K562 (cell line): ENCODE results near the gene C16orf78. TPM values are rescaled to one million over a fixed set of nuclear protein-coding genes. Genes with fewer than 3 reads are reported as not detected.

Source experiments
- ATAC-seq: fragments of 200-7000 bp; cut with Tn5 transposase; 3 replicates; pipeline ENCODE4 v1.9.1; 2020; ENCODE audit warnings: moderate library complexity
- BruUV-seq: library from RNA; stranded (reverse); fragments of 400-500 nt; replicated peaks from 2 replicates; lab custom pipeline; 2021; lab: Mats Ljungman, UMichigan
- CTCF ChIA-PET: fragments of 300-600 bp; formaldehyde crosslinking; extraction: SDS; loops from one replicate; lab custom pipeline; 2021; ENCODE audit warnings: low intra/inter-chr PET ratio; lab: Yijun Ruan, JAX
- POLR2A ChIA-PET: fragments of 300-600, 350-650 bp; sonication (Branson Sonifier 250); formaldehyde crosslinking; extraction: SDS; loops from one replicate; lab custom pipeline; 2021; ENCODE audit warnings: antibody characterized with exemption, inconsistent platforms; lab: Yijun Ruan, JAX
- DNase-seq, 4 experiments: peaks; one replicate each; pipeline versions ENCODE4 v3.0.0 to v3.0.0-alpha.2; 2011 to 2018; ENCODE audit warnings: low spot score in 3 of 4, mixed read lengths in 3 of 4; ENCODE audit errors: extremely low read depth in 1 of 4
- FAIRE-seq: peaks from 2 replicates; lab custom pipeline; 2011; peaks lifted over from hg19 to GRCh38; lab: Jason Lieb, UNC
- H2AFZ ChIP-seq: 2 replicates; pipeline ENCODE4 v1.6.0; 2011; ENCODE audit warnings: low read depth, low read length, control low read depth, inconsistent platforms
- H3K27ac ChIP-seq: fragments of 200-600 bp; 3 replicates; pipeline ENCODE4 v1.8.0; 2011; ENCODE audit warnings: low read depth, mild to moderate bottlenecking, control low read depth, inconsistent platforms, low read length, moderate library complexity, mixed read lengths; ENCODE audit errors: extremely low read depth
- H3K27me3 ChIP-seq, 2 experiments: fragments of 300-600 bp in 1 of 2; 2 replicates in 1 of 2; 3 replicates in 1 of 2; pipeline versions ENCODE4 v1.6.0 to v1.8.0; 2011; ENCODE audit warnings: inconsistent platforms in 2 of 2, low read length in 2 of 2, mild to moderate bottlenecking in 1 of 2, mixed read lengths in 1 of 2, moderate library complexity in 1 of 2; ENCODE audit not compliant: control insufficient read depth in 2 of 2, insufficient read depth in 2 of 2
- H3K36me3 ChIP-seq: fragments of 300-600 bp; 3 replicates; pipeline ENCODE4 v1.8.0; 2011; ENCODE audit warnings: mild to moderate bottlenecking, low read length, inconsistent platforms; ENCODE audit not compliant: control insufficient read depth, insufficient read depth
- H3K4me1 ChIP-seq, 2 experiments: fragments of 200-600 bp in 1 of 2; replicated peaks in 1 of 2; 2 replicates in 1 of 2; 3 replicates in 1 of 2; pipeline versions ENCODE4 v1.5.1 to v1.8.0; 2011; ENCODE audit warnings: inconsistent platforms in 2 of 2, low read length in 2 of 2, mild to moderate bottlenecking in 1 of 2, mixed read lengths in 1 of 2, moderate library complexity in 1 of 2; ENCODE audit not compliant: control insufficient read depth in 2 of 2, insufficient read depth in 2 of 2
- H3K4me2 ChIP-seq: 2 replicates; pipeline ENCODE4 v1.6.1; 2011; ENCODE audit warnings: low read length, control low read depth, inconsistent platforms, mixed read lengths; ENCODE audit not compliant: insufficient read depth
- H3K4me3 ChIP-seq: fragments of 200-600 bp; sonication (generic), shearing (Covaris generic); 2 replicates; pipeline ENCODE4 v1.5.1; 2016; ENCODE audit warnings: control low read depth, inconsistent platforms
- H3K79me2 ChIP-seq: fragments of 200-600 bp; 3 replicates; pipeline ENCODE4 v1.8.0; 2011; ENCODE audit warnings: low read length, inconsistent platforms; ENCODE audit not compliant: control insufficient read depth, insufficient read depth
- H3K9ac ChIP-seq, 2 experiments: 2 replicates each; pipeline versions ENCODE4 v1.6.0 to v1.6.1; 2011; ENCODE audit warnings: low read depth in 2 of 2, low read length in 2 of 2, control low read depth in 1 of 2, inconsistent platforms in 1 of 2, mild to moderate bottlenecking in 1 of 2, mixed read lengths in 1 of 2; ENCODE audit not compliant: insufficient read depth in 1 of 2
- H3K9me1 ChIP-seq: one replicate; pipeline ENCODE4 v1.6.0; 2011; ENCODE audit warnings: inconsistent platforms, mild to moderate bottlenecking, low read length, moderate library complexity; ENCODE audit not compliant: control insufficient read depth, insufficient read depth
- H3K9me3 ChIP-seq: replicated peaks from 2 replicates; pipeline ENCODE4 v1.5.1; 2011; ENCODE audit warnings: low read depth, low read length, inconsistent platforms; ENCODE audit not compliant: control insufficient read depth, insufficient read depth
- H4K20me1 ChIP-seq: replicated peaks from 2 replicates; pipeline ENCODE4 v1.6.1; 2011; ENCODE audit warnings: low read length, inconsistent platforms, mixed read lengths; ENCODE audit not compliant: control insufficient read depth, insufficient read depth
- TAF15 ChIP-seq: fragments of 200-400 bp; formaldehyde crosslinking; IDR thresholded peaks from 2 replicates; pipeline ENCODE4 v1.6.1; 2017; ENCODE audit warnings: mild to moderate bottlenecking, low read depth, low read length, moderate library complexity
- ZNF75A ChIP-seq: fragments of 450-650 bp; formaldehyde crosslinking; IDR thresholded peaks from 2 replicates; pipeline ENCODE4 v1.4.0; 2020; ENCODE audit warnings: mild to moderate bottlenecking
- WGBS: fragments of 100-300 bp; shearing (Covaris generic); methylation state at CpG from one replicate; pipeline ENCODE4 v1.1.6; 2016; ENCODE audit warnings: low coverage, mixed read lengths; ENCODE audit not compliant: insufficient coverage; ENCODE audit errors: missing lambda C conversion rate; 5-methylcytosine and 5-hydroxymethylcytosine counted together
- in situ Hi-C: fragments of 300-500 bp; cut with MboI; formaldehyde crosslinking; loops from 4 replicates; pipeline ENCODE4 v1.15.0; 2018; ENCODE audit warnings: inconsistent platforms, mixed read lengths
- intact Hi-C: fragments of 100-400 bp; cut with micrococcal nuclease; formaldehyde crosslinking; loops from 2 replicates; pipeline ENCODE4 v1.14.2; 2022
- polyA plus RNA-seq, 8 experiments: library from polyadenylated mRNA; depleted of rRNA in 4 of 8; stranded (reverse) in 5 of 8; unstranded in 3 of 8; fragments of >200 nt; fragmentation: Nextera tagmentation in 2 of 8; fragmentation: Illumina TruSeq in 1 of 8; extraction: Ambion mirVana in 2 of 8; extraction: Trizol in 1 of 8; gene quantifications; 2 replicates each; pipeline versions ENCODE4 v1.2.1 to v1.2.3, GENCODE V29; 2011 to 2014; ENCODE audit warnings: inconsistent platforms in 1 of 8, missing spikeins in 1 of 8
- total RNA-seq, 7 experiments: library from RNA; depleted of rRNA in 6 of 7; stranded (reverse); fragments of >200 nt in 6 of 7; fragmentation: Illumina TruSeq in 2 of 7; extraction: Trizol in 2 of 7; gene quantifications; 2 replicates each; pipeline versions ENCODE4 v1.2.1 to v1.2.3, GENCODE V29; 2011 to 2021; ENCODE audit warnings: low replicate concordance in 1 of 7
- TF ChIP-seq, protein P1 (sequence below): fragments of 250-450 bp; sonication (Bioruptor Pico); IDR thresholded peaks from 2 replicates; pipeline ENCODE4 v1.5.0; 2021
- TF ChIP-seq, protein P2 (sequence below), 3 experiments: IDR thresholded peaks in 2 of 3; conservative IDR thresholded peaks in 1 of 3; 2 replicates each; pipeline ENCODE4 v1.5.1; 2011 to 2012; ENCODE audit warnings: low read length in 3 of 3, mild to moderate bottlenecking in 3 of 3, control low read depth in 2 of 3, improper control_type of control experiment in 1 of 3, inconsistent platforms in 1 of 3, low read depth in 1 of 3, mixed read lengths in 1 of 3, moderate library complexity in 1 of 3; ENCODE audit not compliant: insufficient read depth in 2 of 3

Gene C16orf78
- total and polyA plus RNA-seq, 9 of the 15 experiments (the other 6 are each of a cell fraction or from before 2014, with no cell fraction given), result not detected

DNA sequence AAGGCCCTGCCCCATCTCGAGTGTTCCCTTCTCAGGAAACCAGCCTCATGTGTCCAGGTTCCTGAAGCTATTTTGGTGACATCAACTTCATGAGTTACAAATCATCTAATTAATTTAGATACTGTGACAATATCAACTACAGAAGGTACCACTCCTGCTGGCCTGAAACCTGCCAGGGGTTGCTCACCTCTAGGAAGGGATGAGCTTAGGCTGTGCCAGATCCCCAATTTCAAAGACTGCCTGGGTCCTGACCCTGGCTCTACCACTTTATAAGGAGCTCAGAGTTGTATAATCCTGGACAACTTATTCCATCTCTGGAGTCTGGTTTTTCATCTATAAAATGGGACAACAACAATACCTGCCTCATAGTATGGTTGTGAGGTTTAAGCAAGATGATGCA lies 5.2 kb downstream of the C16orf78 start:
- Histone ChIP-seq H3K9me3 (no peaks in the 10 kb centered on the region), H3K4me2 (no peak overlapping the region), H3K79me2 (no peaks in the 10 kb centered on the region), H4K20me1 (no peaks in the 10 kb centered on the region), H3K4me3 (no peak overlapping the region), H3K4me1 (no peaks in the 10 kb centered on the region), H3K9ac (no peak overlapping the region), H2AFZ (no peak overlapping the region), H3K27ac (no peak overlapping the region), H3K27me3 (peaks cover 0 to 5% of the 10 kb centered on the region in 2 experiments; a peak in 1 of 5 replicates), H3K36me3 (no peaks in the 10 kb centered on the region), H3K9me1 (no peaks in the 10 kb centered on the region)
- POLR2A ChIA-PET, result no interaction called here
- intact Hi-C loops, result no loop called here
- CTCF ChIA-PET, result no interaction called here
- no peak for DNase-seq
- ATAC-seq, result no peak
- no TSS peak for BruUV-seq
- FAIRE-seq, result no peak
- 0% methylated on average over 1 of the region's 1 CpG for WGBS
- in situ Hi-C loops, result no loop called here
- TF ChIP-seq, protein P1, sequence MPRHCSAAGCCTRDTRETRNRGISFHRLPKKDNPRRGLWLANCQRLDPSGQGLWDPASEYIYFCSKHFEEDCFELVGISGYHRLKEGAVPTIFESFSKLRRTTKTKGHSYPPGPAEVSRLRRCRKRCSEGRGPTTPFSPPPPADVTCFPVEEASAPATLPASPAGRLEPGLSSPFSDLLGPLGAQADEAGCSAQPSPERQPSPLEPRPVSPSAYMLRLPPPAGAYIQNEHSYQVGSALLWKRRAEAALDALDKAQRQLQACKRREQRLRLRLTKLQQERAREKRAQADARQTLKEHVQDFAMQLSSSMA (CRISPR knock-in tag), result no peak

DNA sequence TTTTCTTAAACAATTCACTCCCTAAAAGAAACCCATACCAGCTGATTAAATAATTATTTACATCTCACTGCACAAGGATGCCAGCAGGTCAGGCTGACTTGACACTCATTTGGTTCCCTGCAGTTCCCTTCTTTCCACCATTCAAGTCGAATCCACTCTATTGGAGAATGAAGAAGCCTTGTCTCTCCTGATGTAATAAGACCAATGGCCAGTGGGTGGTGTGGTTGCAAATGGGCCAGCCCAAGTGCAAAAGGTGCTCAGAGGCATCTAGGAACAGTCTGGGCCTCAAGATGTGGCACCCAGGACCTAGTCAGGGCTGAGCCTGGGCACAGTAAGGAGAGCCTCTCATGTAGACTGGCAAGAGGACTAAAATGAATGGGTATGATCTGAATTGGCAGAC lies 9.3 kb downstream of the C16orf78 start:
- 0% methylated on average over 1 of the region's 1 CpG for WGBS
- H3K9me1 ChIP-seq, result no peaks in the 10 kb centered on the region
- no TSS peak for BruUV-seq
- no peaks in the 10 kb centered on the region for H3K36me3 ChIP-seq
- in situ Hi-C loops (no loop called here), intact Hi-C loops (no loop called here)
- no peak overlapping the region for H3K9ac ChIP-seq
- DNase-seq, result peak in 2 of 4 experiments; percentile 12 to 16
- no peak overlapping the region for H2AFZ ChIP-seq
- H3K27ac ChIP-seq, result no peak overlapping the region
- CTCF ChIA-PET, result no interaction called here
- no peaks in the 10 kb centered on the region for H3K79me2 ChIP-seq
- POLR2A ChIA-PET, result no interaction called here
- H3K4me3 ChIP-seq, result no peak overlapping the region
- H3K4me1 ChIP-seq, result no peaks in the 10 kb centered on the region
- peaks cover 0 to 5% of the 10 kb centered on the region in 2 experiments; a peak in 1 of 5 replicates for H3K27me3 ChIP-seq
- FAIRE-seq, result peak; percentile 67
- TF ChIP-seq ZNF75A (CRISPR knock-in tag) (no peak), TAF15 (no peak)
- TF ChIP-seq, protein P2, sequence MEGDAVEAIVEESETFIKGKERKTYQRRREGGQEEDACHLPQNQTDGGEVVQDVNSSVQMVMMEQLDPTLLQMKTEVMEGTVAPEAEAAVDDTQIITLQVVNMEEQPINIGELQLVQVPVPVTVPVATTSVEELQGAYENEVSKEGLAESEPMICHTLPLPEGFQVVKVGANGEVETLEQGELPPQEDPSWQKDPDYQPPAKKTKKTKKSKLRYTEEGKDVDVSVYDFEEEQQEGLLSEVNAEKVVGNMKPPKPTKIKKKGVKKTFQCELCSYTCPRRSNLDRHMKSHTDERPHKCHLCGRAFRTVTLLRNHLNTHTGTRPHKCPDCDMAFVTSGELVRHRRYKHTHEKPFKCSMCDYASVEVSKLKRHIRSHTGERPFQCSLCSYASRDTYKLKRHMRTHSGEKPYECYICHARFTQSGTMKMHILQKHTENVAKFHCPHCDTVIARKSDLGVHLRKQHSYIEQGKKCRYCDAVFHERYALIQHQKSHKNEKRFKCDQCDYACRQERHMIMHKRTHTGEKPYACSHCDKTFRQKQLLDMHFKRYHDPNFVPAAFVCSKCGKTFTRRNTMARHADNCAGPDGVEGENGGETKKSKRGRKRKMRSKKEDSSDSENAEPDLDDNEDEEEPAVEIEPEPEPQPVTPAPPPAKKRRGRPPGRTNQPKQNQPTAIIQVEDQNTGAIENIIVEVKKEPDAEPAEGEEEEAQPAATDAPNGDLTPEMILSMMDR (IDR thresholded peaks at IDR 0.05 in 2 of 3, conservative IDR thresholded peaks at IDR 0.05 in 1 of 3; ENCODE audit: insufficient read depth in 2 of 3, low read depth in 1 of 3, low read length in 3 of 3), result peak; percentile 29 to 36 (median 32); a peak in 2 of 6 replicates
- no peaks in the 10 kb centered on the region for H4K20me1 ChIP-seq
- H3K9me3 ChIP-seq, result no peaks in the 10 kb centered on the region
- H3K4me2 ChIP-seq, result no peak overlapping the region
- ATAC-seq, result peak; percentile 64; the same call in 2 of the 3 replicates
